OCI-M2 (cell line): ENCODE results near the gene CFAP206.

Experiments
- DNase-seq: peaks from one replicate; lab custom pipeline; 2025; ENCODE audit not compliant: unreplicated experiment; lab: John Stamatoyannopoulos, UW

CFAP206 gene, protein sequence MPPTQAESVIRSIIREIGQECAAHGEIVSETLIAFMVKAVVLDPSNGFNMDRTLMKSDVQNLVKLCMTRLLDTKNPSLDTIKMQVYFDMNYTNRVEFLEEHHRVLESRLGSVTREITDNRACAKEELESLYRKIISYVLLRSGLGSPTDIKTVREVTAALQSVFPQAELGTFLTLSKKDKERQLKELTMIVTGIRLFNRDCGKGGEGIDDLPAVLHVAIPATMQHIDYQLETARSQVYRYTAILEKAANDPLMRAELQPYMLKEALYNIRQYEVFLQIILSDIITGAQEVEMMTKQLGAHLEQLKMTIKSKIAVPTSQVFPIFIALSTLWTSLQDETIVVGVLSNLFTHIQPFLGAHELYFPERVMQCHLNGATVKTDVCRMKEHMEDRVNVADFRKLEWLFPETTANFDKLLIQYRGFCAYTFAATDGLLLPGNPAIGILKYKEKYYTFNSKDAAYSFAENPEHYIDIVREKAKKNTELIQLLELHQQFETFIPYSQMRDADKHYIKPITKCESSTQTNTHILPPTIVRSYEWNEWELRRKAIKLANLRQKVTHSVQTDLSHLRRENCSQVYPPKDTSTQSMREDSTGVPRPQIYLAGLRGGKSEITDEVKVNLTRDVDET

DNA sequence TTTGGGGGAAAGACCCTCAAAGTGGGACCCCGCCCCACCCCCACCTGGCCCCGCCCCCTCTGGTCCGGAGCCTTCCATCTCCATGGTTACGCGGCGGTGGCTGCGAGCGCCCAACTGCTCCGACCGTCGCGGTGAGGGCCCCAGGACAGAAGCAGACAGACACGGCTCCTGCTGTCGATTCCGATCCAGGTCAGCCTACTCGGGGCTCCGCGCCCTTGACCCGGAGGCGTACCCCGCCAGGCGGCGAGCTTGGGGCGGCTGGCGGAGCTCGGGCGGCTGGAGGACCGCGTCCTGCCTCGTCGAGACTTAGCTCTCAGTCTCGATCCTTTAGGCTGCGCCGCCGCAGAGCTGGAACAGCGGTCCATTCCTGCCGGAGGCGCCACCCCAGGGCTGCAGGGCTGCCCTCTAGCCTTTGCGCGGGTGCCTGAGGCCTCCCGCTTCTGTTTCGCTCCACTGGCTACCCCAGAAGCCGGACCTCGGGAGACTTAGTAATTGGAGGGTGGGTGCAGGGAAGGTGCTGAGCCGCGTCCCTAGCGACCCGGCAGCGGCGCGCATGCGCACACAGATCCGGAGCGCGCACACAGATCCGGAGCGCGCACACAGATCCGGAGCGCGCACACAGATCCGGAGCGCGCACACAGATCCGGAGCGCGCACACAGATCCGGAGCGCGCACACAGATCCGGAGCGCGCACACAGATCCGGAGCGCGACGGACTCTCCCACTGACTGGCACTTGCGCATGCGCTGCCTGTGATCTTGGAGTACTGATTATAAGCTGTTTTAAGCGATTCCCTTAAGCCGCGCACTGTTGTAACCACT lies at the start of gene CFAP206:
TSS of gene CFAP206 (plus strand) at position 72 of the 820 bp plus-strand sequence. CDS start 1,868 bp downstream, outside the sequence.
- peak; percentile 73 for DNase-seq

DNA sequence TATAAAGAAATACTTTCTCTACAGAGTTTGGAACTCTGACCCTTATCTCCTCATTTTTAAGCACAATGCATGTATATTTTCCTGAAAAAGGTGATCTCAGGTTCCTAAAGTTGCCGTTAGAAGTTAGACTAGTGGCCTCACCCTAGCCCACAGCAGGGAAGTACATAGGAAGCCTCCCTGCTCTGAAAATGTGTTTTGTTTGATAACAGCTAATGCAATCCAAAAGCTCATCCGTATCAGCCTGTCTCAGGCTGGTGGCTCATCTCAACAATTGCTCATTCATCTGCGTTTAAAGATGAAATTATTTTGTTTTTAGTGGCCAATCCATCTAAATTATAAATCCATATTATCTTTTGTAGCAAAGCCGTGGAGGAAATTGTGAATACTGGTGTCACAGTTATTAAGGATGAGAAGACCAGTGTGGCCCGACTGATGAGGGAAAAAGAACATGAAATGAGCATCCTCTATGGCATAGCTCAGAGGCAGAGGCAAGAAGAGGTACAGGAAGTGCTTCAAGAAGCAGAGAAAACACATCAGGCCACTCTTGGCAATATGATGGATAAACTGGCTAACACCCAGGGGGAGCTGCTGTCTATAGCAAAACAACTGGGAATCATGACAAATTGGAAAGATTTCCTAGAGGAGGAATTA lies 43.0 kb upstream of the CFAP206 start:
- peak; percentile 54 for DNase-seq

- no peak for DNase-seq
Observed at GRCh38 chr6:87366072-87366827, 41.5 kb upstream of the CFAP206 start.

- DNase-seq = no peak
Observed at GRCh38 chr6:87366899-87367298, 40.9 kb upstream of the CFAP206 start.

DNA sequence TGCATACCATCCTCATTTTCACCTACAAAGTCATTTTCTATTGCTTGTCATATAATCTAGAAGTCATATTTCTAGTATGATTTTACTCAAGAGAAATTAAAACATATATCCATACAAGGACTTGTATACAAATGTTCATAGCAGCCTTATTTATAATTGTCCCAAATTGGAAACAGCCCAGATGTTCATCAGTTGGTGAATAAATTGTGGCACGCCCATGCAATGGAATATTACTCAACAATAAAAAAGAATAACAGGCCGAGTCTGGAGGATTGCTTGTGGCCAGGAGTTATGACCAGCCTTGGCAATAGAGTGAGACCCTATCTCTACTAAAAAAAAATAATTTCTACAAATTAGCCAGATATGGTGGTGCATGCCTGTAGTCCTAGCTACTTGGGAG lies 34.4 kb upstream of the CFAP206 start:
- no peak for DNase-seq

DNA sequence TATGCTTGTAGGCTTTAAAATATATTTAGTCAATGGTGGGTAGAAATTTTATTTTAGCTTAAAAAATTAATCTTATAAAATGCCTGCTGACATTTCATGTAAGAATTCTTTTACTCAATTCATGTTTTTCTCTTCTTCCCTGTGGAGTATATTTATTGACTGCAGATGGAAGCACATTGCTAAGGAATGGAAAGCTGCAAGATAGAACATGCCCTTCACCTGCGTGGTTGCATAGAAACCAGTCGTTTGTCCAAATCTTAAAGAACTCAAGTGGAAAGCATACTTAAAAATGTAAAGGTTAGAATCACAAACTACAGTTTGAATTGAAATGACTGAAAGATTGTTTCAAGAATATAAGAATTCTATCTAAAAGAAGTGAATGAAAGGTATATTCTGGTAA lies 32.5 kb upstream of the CFAP206 start:
- no peak for DNase-seq

- no peak for DNase-seq
Observed at GRCh38 chr6:87376643-87377042, 31.1 kb upstream of the CFAP206 start.

DNA sequence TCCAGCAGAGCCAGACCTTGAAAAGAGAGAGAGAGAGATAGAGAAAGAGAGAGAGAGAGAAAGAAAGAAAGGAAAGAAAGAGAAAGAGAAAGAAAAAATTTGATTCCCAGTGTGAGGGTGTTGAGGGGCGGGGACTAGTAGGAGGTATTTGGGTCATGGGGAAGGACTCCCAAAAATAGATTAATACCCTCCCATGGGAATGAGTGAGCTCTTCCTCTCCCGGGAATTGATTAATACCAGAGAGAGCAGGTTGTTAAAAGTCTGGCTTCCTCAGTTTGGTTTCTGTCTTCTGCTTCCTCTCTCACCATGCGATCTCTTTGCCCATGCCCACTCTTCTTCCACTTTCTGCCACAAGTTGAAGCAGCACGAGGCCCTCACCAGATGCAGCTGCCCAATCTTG lies 28.8 kb upstream of the CFAP206 start:
- no peak for DNase-seq

DNA sequence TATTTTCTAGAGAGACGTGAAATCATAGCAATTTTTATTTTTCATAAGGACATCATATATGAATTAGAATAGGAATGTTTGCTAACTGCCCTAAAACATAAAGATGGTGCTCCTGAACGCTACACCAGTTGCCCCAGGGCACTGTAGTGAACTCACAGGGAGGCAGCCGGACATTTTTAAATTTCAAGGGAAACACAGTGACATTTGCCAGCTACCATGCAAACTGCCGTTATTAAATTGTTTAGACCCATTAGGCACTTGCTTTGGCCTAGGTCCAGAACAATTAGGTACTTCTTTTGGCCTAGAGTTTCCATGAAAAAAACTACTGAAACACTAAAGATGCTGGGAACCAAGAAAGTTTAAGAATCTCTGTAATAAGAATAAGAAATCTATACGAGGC lies 24.9 kb upstream of the CFAP206 start:
- no peak for DNase-seq

DNA sequence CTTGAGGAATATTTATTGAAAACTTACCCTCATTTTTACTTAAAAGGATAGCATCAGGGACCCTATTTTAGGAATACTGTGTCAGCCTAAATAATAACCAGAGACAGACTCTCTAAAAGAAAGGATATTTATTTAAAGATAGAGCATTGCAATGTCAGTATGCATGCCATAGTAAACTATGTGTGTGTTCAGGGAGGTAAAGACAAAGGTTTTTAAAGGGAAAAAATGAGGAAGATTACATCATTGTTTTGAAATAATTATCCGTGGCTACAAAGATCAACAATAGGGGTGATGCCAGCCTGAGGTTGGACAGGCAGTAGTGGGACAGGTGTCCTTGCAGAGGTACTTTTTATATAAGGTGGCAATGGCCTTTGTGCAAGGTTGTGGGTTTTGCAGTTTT lies 23.7 kb upstream of the CFAP206 start:
- DNase-seq = no peak

- DNase-seq = no peak
Observed at GRCh38 chr6:87384449-87384848, 23.3 kb upstream of the CFAP206 start.

- DNase-seq = no peak
Observed at GRCh38 chr6:87391334-87391733, 16.4 kb upstream of the CFAP206 start.

DNA sequence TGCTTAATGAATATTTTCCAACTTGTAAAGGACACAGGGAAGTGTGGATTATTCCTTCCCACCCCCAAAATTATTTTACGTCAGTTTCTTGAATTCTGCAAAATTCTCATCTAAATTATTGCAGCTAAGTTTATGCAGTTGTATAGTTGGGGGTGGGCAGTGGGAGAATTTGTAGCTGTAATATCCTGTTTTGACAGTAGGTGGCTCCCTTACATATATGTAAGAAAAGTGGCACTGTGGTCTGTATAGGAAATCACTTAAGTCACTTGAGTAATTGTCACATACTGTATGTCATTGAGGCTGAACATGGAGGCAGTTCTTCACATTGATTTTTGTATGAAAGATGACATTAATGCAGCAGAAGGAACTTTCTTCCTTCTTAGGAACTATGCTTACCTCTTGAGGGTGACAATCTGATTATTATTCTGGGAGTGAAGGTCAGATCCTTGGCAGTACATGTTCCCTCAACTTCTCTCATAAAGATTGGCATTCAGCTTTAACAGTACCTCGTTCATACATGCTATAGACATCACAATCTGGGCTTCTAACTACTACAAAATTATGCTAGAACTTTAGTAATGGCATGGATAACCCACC lies 14.6 kb upstream of the CFAP206 start:
- no peak for DNase-seq

GRCh38 chr6:87395431-87395830 lies 12.3 kb upstream of the CFAP206 start:
- no peak for DNase-seq

GRCh38 chr6:87396595-87397392 lies 11.0 kb upstream of the CFAP206 start:
- no peak for DNase-seq

- no peak for DNase-seq
Observed at GRCh38 chr6:87397656-87398055, 10.1 kb upstream of the CFAP206 start.

GRCh38 chr6:87401832-87402231 lies 5.9 kb upstream of the CFAP206 start:
- DNase-seq = no peak

DNA sequence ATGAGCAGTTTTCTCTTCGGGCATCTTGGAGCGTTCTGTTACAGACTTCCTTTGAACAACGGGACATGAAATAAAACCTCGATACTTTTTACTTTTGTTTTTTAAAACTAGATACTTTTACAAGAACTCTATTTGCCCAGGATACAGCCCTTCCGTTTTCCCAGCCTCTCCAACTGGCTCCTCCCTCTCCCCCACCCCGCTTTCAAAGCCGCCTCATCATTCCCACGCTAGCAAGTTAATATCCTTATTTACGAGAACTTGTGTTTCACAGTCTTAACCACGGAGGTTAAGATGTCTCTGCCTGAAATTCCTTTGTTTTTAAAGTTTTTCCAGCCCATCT lies 241 bp upstream of the CFAP206 start:
- no peak for DNase-seq

- DNase-seq = peak; percentile 81
Observed at GRCh38 chr6:87408721-87409155, 966 bp downstream of the CFAP206 start.
